Body of pancreas (tissue), 4 donors: ENCODE results near the gene FAM83F. TPM values are rescaled to one million over a fixed set of nuclear protein-coding genes. Genes with fewer than 3 reads are reported as not detected.

Source experiments
- ATAC-seq: fragments of 150-250 bp; one replicate; pipeline ENCODE4 v1.9.1; 2016
- DNase-seq, 4 donors: peaks; one replicate each; pipeline ENCODE4 v3.0.0-alpha.2; 2019
- H3K27ac ChIP-seq, 4 donors: fragments of 200-600 bp; sonication (generic); 1 replicate in 3 of 4; 2 replicates in 1 of 4; pipeline versions ENCODE4 v1.5.1 to v1.6.1; 2016 to 2019; ENCODE audit warnings: mild to moderate bottlenecking in 1 of 4, mixed read lengths in 1 of 4, moderate library complexity in 1 of 4
- H3K27me3 ChIP-seq, 2 donors: fragments of 200-600 bp; sonication (generic); one replicate each; pipeline ENCODE4 v1.6.0; 2016; ENCODE audit warnings: mild to moderate bottlenecking in 1 of 2
- H3K36me3 ChIP-seq, 2 donors: fragments of 200-600 bp; sonication (generic); replicated peaks in 1 of 2; 2 replicates each; pipeline ENCODE4 v1.5.1; 2016; ENCODE audit warnings: low read depth in 2 of 2; ENCODE audit not compliant: insufficient read depth in 1 of 2
- H3K4me1 ChIP-seq: fragments of 200-600 bp; sonication (generic); one replicate; pipeline ENCODE4 v1.6.0; 2016
- H3K4me3 ChIP-seq, 2 donors: fragments of 200-600 bp; sonication (generic); 1 replicate in 1 of 2; 2 replicates in 1 of 2; pipeline ENCODE4 v1.5.1; 2016 to 2019
- H3K9me3 ChIP-seq, 3 donors: fragments of 200-600 bp; sonication (generic); 1 replicate in 2 of 3; 2 replicates in 1 of 3; pipeline ENCODE4 v1.5.1; 2016
- POLR2A ChIP-seq, 3 donors: fragments of 450-650 bp; IDR thresholded peaks; one replicate each; pipeline ENCODE4 v1.6.1; 2016; ENCODE audit warnings: antibody characterized with exemption in 3 of 3, mild to moderate bottlenecking in 2 of 3
- WGBS, 2 donors: methylation state at CpG; one replicate each; pipeline ENCODE4 v1.1.5; 2017; 5-methylcytosine and 5-hydroxymethylcytosine counted together
- intact Hi-C: fragments of 100-400 bp; cut with DNase I; formaldehyde crosslinking; loops from one replicate; pipeline ENCODE4 v1.15.1; 2023
- total RNA-seq, 2 donors: library from RNA; depleted of rRNA; stranded (reverse); fragments of >200 nt; gene quantifications; one replicate each; pipeline ENCODE4 v1.1.0, GENCODE V29; 2016
- TF ChIP-seq, protein P1 (sequence below), 7 experiments: fragments of 450-650 bp in 4 of 7; fragments of 200-600 bp in 3 of 7; sonication (generic) in 3 of 7; IDR thresholded peaks; one replicate each; pipeline ENCODE4 v1.5.1; 2016 to 2019; ENCODE audit warnings: antibody characterized with exemption in 7 of 7

Gene FAM83F
- total RNA-seq, 2 donors from 2014 or later, result 8.9 to 9.1 TPM

DNA sequence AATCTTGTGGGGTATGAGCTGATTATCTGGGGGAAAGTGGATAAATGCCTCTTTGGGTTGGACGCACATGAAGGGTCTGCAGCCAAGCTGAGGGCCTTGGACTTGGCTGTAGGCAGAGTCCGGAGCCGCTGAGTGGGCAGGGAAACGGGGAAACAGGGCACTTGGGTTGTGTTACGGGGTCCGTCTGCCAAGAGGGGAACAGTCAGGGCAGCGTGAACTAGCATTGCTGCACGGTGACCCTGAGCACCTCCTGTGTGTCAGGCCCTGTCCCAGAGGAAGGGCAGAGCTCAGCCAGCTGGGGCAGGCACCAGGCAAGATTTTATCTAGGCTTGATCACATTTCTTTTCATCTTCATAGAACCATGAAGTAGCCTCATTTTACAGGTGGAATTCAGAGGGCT lies 11.9 kb downstream of the FAM83F start:
- 85 to 93% methylated on average over 8 of the region's 8 CpGs for WGBS, 2 donors
- no peaks in the 10 kb centered on the region for H3K36me3 ChIP-seq

DNA sequence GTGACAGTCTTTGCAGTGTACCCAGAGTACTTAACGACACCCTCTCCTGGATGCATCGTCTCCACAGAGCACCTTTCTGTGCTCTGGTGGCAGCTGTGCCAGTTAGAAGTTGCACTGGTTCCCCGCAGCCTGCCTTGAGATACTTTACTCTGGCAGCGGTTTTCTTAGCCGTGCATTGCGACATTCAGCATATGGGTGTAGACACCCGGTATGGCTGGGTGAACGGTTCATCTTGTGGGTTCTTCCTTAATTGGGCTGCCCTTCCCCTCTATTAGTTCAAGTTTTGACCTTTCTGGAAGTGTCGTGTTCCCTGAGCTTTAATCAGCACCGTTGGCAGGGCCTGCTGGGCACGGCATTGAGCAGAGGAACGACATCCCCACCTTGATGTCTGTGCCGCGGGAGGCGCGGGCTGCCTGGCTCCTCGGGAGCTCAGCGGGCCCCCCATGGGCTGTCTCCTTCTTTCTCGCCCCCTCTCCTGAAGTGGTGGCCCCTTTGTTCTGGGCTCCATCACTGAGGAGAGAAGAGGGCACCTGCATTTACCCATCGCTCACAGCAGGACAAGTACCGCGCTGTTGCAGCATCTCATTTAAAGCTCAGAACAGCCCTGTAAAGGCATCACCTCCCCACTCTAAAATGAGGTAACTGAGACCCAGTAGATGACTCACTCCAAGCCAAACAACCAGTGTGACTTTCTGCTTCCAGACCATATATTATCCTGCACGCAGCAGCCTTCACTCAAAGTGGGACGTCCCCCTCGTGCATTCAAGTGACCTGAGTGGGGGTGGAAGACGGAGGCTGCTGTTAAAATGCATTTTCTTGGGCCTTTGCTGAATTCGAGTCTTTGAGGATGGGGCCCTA lies 13.3 kb downstream of the FAM83F start:
- H3K36me3 ChIP-seq, result no peaks in the 10 kb centered on the region
- intact Hi-C loops, result no loop called here
- no peak overlapping the region for H3K27ac ChIP-seq
- H3K4me1 ChIP-seq, result peaks cover 38% of the 10 kb centered on the region
- DNase-seq (peak in 1 of 4 donors; percentile 42), ATAC-seq (no peak)
- H3K9me3 ChIP-seq, result no peaks in the 10 kb centered on the region
- H3K27me3 ChIP-seq, result no peaks in the 10 kb centered on the region
- WGBS, 2 donors, result 79 to 89% methylated on average over 20 to 27 of the region's 27 CpGs
- TF ChIP-seq POLR2A (IDR thresholded peaks at IDR 0.05), result no peak
- no peak overlapping the region for H3K4me3 ChIP-seq

More for the DNA sequence above, 11.9 kb downstream of the FAM83F start:
- intact Hi-C loops, result no loop called here
- ATAC-seq (no peak), DNase-seq (no peak)
- H3K9me3 ChIP-seq, result no peaks in the 10 kb centered on the region
- no peak overlapping the region for H3K27ac ChIP-seq
- peaks cover 48% of the 10 kb centered on the region for H3K4me1 ChIP-seq
- H3K27me3 ChIP-seq, result no peaks in the 10 kb centered on the region
- H3K4me3 ChIP-seq, result no peak overlapping the region
- no peak for TF ChIP-seq POLR2A (IDR thresholded peaks at IDR 0.05)
- TF ChIP-seq, protein P1, sequence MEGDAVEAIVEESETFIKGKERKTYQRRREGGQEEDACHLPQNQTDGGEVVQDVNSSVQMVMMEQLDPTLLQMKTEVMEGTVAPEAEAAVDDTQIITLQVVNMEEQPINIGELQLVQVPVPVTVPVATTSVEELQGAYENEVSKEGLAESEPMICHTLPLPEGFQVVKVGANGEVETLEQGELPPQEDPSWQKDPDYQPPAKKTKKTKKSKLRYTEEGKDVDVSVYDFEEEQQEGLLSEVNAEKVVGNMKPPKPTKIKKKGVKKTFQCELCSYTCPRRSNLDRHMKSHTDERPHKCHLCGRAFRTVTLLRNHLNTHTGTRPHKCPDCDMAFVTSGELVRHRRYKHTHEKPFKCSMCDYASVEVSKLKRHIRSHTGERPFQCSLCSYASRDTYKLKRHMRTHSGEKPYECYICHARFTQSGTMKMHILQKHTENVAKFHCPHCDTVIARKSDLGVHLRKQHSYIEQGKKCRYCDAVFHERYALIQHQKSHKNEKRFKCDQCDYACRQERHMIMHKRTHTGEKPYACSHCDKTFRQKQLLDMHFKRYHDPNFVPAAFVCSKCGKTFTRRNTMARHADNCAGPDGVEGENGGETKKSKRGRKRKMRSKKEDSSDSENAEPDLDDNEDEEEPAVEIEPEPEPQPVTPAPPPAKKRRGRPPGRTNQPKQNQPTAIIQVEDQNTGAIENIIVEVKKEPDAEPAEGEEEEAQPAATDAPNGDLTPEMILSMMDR (IDR thresholded peaks at IDR 0.05), result no peak

DNA sequence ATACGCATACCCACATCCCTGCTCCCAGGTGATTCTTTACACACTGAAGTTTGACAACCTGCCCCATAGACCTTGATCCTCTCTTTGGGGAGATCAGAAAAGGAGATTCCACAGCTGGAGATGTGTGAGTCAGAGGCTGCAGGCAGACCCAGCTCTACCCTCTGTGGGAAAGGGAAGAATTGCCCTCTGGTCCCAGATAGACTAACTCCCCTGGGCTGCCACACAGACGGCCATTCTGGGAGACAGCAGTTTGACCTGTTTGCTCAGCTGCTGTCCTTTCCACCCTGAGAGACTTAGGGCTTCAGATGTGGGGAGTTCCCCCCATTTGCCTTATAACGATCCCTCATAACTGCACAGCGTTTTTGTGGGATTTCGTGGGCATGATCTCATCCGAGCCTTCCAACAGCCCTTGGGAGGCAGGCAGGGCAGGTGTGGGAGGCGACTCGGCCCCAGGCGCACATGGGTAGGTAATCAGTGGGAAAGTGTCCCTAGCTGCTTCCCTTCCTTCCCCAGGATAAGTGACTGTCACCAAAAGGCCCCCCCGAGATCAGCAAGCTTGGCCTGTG lies 14.1 kb downstream of the FAM83F start:
- WGBS, 2 donors, result 80 to 86% methylated on average over 8 to 10 of the region's 10 CpGs
- Histone ChIP-seq H3K9me3 (no peaks in the 10 kb centered on the region), H3K27me3 (no peaks in the 10 kb centered on the region), H3K4me1 (peaks cover 32% of the 10 kb centered on the region), H3K4me3 (no peak overlapping the region), H3K27ac (no peak overlapping the region), H3K36me3 (no peaks in the 10 kb centered on the region)
- intact Hi-C loops, result no loop called here
- DNase-seq, result no peak
- TF ChIP-seq, protein P1 (IDR thresholded peaks at IDR 0.05), result no peak
- TF ChIP-seq POLR2A (IDR thresholded peaks at IDR 0.05), result no peak
- ATAC-seq, result no peak

DNA sequence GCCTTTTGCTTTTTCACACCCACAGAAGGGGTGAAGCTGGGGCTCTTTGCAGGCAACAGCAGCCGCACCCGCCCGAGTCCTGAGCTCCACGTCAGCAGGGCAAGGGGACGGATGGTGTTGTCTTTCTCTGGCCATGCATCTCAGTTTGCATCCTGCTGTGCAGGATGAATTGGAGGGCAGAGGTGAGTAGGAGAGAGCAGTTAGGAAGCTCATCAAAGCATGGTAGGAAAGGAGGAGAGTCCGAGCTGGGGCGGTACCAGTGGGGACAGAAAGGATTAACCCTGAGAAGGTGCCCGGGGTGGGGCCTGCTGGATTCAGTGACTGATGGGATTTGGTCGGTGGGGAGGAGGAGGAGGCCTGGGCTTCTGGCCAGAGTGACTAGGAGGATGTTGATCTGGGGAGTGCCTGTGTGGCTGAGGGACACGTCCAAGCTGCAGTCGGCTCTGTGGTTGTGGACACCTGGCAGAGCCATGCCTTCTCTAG lies 14.6 kb downstream of the FAM83F start:
- intact Hi-C loops, result no loop called here
- Histone ChIP-seq H3K4me3 (no peak overlapping the region), H3K9me3 (no peaks in the 10 kb centered on the region), H3K4me1 (peaks cover 33% of the 10 kb centered on the region), H3K27ac (no peak overlapping the region), H3K36me3 (no peaks in the 10 kb centered on the region), H3K27me3 (no peaks in the 10 kb centered on the region)
- TF ChIP-seq, protein P1 (IDR thresholded peaks at IDR 0.05), result no peak
- no peak for TF ChIP-seq POLR2A (IDR thresholded peaks at IDR 0.05)
- DNase-seq, result peak in 2 of 4 donors; percentile 47 to 52
- peak; percentile 34 for ATAC-seq
- 42% methylated on average over 11 of the region's 11 CpGs for WGBS, 2 donors

DNA sequence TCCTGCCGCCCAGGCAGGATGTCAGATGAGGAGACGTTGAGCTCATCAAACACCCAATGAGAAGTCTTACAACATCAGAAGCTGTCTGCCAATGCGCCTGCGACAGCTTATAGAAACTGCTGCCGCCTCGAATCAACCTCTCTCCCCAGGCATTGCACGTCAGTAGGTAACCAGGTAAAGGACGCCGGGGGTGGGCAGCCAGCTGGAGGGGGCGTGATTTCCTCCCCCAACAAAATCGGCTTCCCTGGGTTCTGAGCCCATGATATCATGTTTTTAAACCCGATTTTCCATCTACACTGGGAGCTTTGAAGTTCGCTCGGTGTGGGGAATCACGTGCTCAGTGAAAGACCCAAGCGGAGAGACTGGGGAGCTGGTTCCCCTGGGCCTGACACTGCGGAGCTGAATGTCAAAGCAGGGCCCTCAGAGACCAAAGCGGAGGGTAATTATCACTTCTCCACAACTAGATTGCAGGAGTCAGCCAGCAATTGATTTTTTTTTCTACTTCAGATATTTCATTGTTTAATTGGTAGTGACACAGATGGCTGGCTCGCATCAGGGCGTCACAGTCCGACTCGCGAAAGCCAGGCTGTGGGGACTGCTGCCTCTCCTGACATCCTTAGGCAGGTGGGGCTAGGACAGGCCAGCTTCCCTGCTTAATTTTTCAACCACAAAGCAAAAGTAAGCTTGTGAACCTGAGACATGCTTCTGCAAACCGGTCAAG lies 15.4 kb downstream of the FAM83F start:
- H3K4me1 ChIP-seq, result peaks cover 41% of the 10 kb centered on the region
- H3K27ac ChIP-seq, result peak overlapping the region in 1 of 4 donors; percentile 16
- DNase-seq, result no peak
- intact Hi-C loops, result no loop called here
- no peak overlapping the region for H3K4me3 ChIP-seq
- no peaks in the 10 kb centered on the region for H3K27me3 ChIP-seq
- no peaks in the 10 kb centered on the region for H3K9me3 ChIP-seq
- TF ChIP-seq, protein P1 (IDR thresholded peaks at IDR 0.05), result no peak
- no peak for TF ChIP-seq POLR2A (IDR thresholded peaks at IDR 0.05)
- H3K36me3 ChIP-seq, result no peaks in the 10 kb centered on the region
- peak; percentile 55 for ATAC-seq
- 35 to 52% methylated on average over 23 to 24 of the region's 24 CpGs for WGBS, 2 donors
